Measurements from ENCODE around the gene SLC24A1. TPM values are rescaled to one million over a fixed set of nuclear protein-coding genes. Genes with fewer than 3 reads are reported as not detected.

Gene SLC24A1
- total RNA-seq, 4 donors from 2014 or later: 1.7 to 5.8 (median 3.6) TPM

DNA sequence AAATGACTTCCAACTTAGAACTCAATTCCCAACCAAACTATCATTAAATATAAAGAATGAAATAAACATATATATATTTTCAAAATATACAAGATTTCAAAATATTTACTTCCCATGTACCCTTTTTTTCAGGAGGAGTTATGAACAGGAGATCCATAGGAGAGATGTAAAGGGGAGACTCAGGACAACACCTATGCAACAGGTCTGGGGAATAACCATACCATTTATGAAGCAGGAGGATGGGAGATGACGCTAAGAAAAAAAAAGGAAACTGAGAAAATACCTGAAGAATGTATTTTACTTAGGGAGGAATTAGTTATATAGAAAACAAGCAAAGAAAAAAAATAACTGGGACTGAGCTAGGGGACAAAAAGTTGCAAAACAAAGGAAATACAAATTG is 34.6 kb upstream of the SLC24A1 start:
- no peak overlapping the region for H3K27ac ChIP-seq
- H3K36me3 ChIP-seq: peaks cover 0 to 100% (median under 1%) of the 10 kb centered on the region in 3 donors
- H3K27me3 ChIP-seq: no peaks in the 10 kb centered on the region
- WGBS, 2 donors: 79 to 90% methylated on average over 1 of the region's 1 CpG
- H3K4me3 ChIP-seq: no peak overlapping the region
- DNase-seq: no peak
- intact Hi-C loops (cut with DNase I): no loop called here
- no peaks in the 10 kb centered on the region for H3K9me3 ChIP-seq
- peaks cover 0 to 6% (median 0%) of the 10 kb centered on the region in 3 donors for H3K4me1 ChIP-seq
- TF ChIP-seq, protein P1, sequence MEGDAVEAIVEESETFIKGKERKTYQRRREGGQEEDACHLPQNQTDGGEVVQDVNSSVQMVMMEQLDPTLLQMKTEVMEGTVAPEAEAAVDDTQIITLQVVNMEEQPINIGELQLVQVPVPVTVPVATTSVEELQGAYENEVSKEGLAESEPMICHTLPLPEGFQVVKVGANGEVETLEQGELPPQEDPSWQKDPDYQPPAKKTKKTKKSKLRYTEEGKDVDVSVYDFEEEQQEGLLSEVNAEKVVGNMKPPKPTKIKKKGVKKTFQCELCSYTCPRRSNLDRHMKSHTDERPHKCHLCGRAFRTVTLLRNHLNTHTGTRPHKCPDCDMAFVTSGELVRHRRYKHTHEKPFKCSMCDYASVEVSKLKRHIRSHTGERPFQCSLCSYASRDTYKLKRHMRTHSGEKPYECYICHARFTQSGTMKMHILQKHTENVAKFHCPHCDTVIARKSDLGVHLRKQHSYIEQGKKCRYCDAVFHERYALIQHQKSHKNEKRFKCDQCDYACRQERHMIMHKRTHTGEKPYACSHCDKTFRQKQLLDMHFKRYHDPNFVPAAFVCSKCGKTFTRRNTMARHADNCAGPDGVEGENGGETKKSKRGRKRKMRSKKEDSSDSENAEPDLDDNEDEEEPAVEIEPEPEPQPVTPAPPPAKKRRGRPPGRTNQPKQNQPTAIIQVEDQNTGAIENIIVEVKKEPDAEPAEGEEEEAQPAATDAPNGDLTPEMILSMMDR (IDR thresholded peaks at IDR 0.05): no peak
- no peak for TF ChIP-seq POLR2A (IDR thresholded peaks at IDR 0.05)

DNA sequence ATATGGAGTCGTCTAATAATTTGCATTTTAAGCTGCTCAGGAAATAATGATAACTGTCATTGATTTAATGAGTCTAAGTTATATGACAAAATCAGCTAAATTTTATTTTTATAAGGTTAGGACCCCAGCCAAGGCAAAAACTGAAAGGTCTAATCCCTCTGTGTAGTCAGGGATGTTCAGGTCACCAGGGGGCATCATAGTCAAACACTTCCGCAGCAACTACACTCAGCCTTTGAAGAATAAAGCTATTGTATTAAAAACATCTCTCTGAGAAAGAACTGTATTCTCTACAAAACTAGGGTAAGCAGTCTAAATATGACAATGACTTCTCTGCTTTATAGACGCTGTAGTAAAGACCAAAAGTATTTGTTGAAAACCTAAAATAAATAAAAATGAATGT is 25.8 kb upstream of the SLC24A1 start:
- intact Hi-C loops (cut with DNase I): no loop called here
- TF ChIP-seq, protein P1 (IDR thresholded peaks at IDR 0.05): peak in 1 of 6 experiments; percentile 21
- TF ChIP-seq POLR2A (IDR thresholded peaks at IDR 0.05): no peak

GRCh38 chr15:65598468-65598867 is 23.3 kb upstream of the SLC24A1 start:
- peaks cover 0 to 100% (median 20%) of the 10 kb centered on the region in 3 donors for H3K36me3 ChIP-seq
- 97 to 100% methylated on average over 2 of the region's 2 CpGs for WGBS, 2 donors

More for the DNA sequence above, 25.8 kb upstream of the SLC24A1 start:
- no peak for DNase-seq
- Histone ChIP-seq H3K4me1 (no peaks in the 10 kb centered on the region), H3K27ac (no peak overlapping the region), H3K36me3 (peaks cover 0 to 100% (median 25%) of the 10 kb centered on the region in 3 donors), H3K27me3 (no peaks in the 10 kb centered on the region), H3K4me3 (no peak overlapping the region), H3K9me3 (no peaks in the 10 kb centered on the region)
- 71 to 83% methylated on average over 3 of the region's 3 CpGs for WGBS, 2 donors

GRCh38 chr15:65599677-65600076 is 22.1 kb upstream of the SLC24A1 start:
- Histone ChIP-seq H3K27me3 (no peaks in the 10 kb centered on the region), H3K9me3 (no peaks in the 10 kb centered on the region), H3K27ac (no peak overlapping the region), H3K36me3 (peaks cover 0 to 100% (median 20%) of the 10 kb centered on the region in 3 donors), H3K4me1 (peaks cover 0 to 9% (median 0%) of the 10 kb centered on the region in 3 donors), H3K4me3 (no peak overlapping the region)
- TF ChIP-seq POLR2A (IDR thresholded peaks at IDR 0.05): no peak
- TF ChIP-seq, protein P1 (IDR thresholded peaks at IDR 0.05): no peak
- DNase-seq: no peak
- WGBS, 2 donors: 93 to 99% methylated on average over 5 of the region's 5 CpGs
- intact Hi-C loops (cut with DNase I): no loop called here

More at GRCh38 chr15:65598468-65598867, 23.3 kb upstream of the SLC24A1 start:
- Histone ChIP-seq H3K4me3 (no peak overlapping the region), H3K27me3 (no peaks in the 10 kb centered on the region), H3K9me3 (no peaks in the 10 kb centered on the region), H3K4me1 (peaks cover 0 to 9% (median 0%) of the 10 kb centered on the region in 3 donors), H3K27ac (no peak overlapping the region)
- TF ChIP-seq, protein P1 (IDR thresholded peaks at IDR 0.05): no peak
- DNase-seq: no peak
- intact Hi-C loops (cut with DNase I): no loop called here

DNA sequence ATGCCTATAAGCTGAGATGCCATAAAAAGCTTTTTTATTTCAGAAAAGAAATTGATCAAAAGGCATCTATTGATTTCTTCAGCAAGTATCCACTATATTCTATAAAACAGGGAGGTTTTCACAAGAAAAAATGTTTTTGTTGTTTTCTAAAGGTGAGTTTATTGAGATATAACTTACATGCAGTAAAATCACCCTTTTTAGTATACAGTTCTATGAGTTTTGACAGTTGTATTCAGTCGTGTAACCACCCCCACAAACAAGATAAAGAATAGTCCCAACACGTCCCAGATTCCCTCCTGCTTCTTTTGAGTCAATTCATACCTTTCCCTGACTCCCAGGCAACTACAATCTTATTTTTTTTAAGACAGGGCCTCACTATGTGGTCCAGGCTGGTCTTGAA is 18.6 kb upstream of the SLC24A1 start:
- Histone ChIP-seq H3K4me3 (no peak overlapping the region), H3K27me3 (no peaks in the 10 kb centered on the region), H3K9me3 (no peaks in the 10 kb centered on the region), H3K36me3 (peaks cover 0 to 82% (median 8%) of the 10 kb centered on the region in 3 donors), H3K4me1 (peaks cover 0 to 15% (median 0%) of the 10 kb centered on the region in 3 donors), H3K27ac (no peak overlapping the region)
- intact Hi-C loops (cut with DNase I): no loop called here
- TF ChIP-seq POLR2A (IDR thresholded peaks at IDR 0.05): no peak
- TF ChIP-seq, protein P1 (IDR thresholded peaks at IDR 0.05): no peak
- 37 to 45% methylated on average over 2 of the region's 2 CpGs for WGBS, 2 donors
- no peak for DNase-seq

Measured in esophagus squamous epithelium (tissue), 5 donors.